GM19324 (cell line): ENCODE results near the gene ABHD15.

ENCODE experiments used
- ATAC-seq: cut with Tn5 transposase; IDR thresholded peaks from one replicate; pipeline ENCODE4 v1.9.1; 2021; ENCODE audit warnings: mild to moderate bottlenecking, moderate library complexity; ENCODE audit not compliant: unreplicated experiment, low FRiP score

Gene ABHD15

GRCh38 chr17:29549177-29549923 is 17.5 kb downstream of the ABHD15 start:
- no peak for ATAC-seq

GRCh38 chr17:29546830-29547229 is 20.0 kb downstream of the ABHD15 start:
- ATAC-seq: no peak

- no peak for ATAC-seq
Measured at GRCh38 chr17:29546085-29546484, 20.8 kb downstream of the ABHD15 start.

GRCh38 chr17:29544066-29544465 is 22.8 kb downstream of the ABHD15 start:
- no peak for ATAC-seq

GRCh38 chr17:29533976-29534375 is 32.9 kb downstream of the ABHD15 start:
- ATAC-seq: no peak

GRCh38 chr17:29526322-29526721 is 40.5 kb downstream of the ABHD15 start:
- no peak for ATAC-seq

GRCh38 chr17:29524692-29525091 is 42.1 kb downstream of the ABHD15 start:
- no peak for ATAC-seq

GRCh38 chr17:29518359-29518758 is 48.5 kb downstream of the ABHD15 start:
- ATAC-seq: no peak

GRCh38 chr17:29514792-29515191 is 52.0 kb downstream of the ABHD15 start:
- no peak for ATAC-seq

GRCh38 chr17:29510953-29511352 is 55.9 kb downstream of the ABHD15 start:
- ATAC-seq: no peak
